ENCODE results near the gene ITPA. TPM values are rescaled to one million over a fixed set of nuclear protein-coding genes. Genes with fewer than 3 reads are reported as not detected.

ITPA gene
- polyA plus RNA-seq, 1 experiment, result 25.2 TPM

- no peak overlapping the region for H3K27ac ChIP-seq (ENCODE audit: low read depth, low read length)
- TF ChIP-seq CTCF (IDR thresholded peaks at IDR 0.05; ENCODE audit: low read depth, low read length), result no peak
- no peak for DNase-seq (ENCODE audit: low read depth, low spot score)
- H3K27me3 ChIP-seq (ENCODE audit: control insufficient read depth, insufficient read depth, low read length), result peaks cover 34% of the 10 kb centered on the region
- H3K4me3 ChIP-seq (ENCODE audit: low read depth, low read length), result no peak overlapping the region
- CTCF ChIA-PET, result interaction anchor here (0.7 to 1.5 kb wide), 3 partner anchors 11 to 118 kb away, joined by 3 to 6 read pairs (median 5); no protein-coding TSS in a partner anchor
- POLR2A ChIA-PET, result interaction anchor here (0.7 kb wide), 1 partner anchor 12 kb away, joined by 10 read pairs; no protein-coding TSS in a partner anchor
- peaks cover 3% of the 10 kb centered on the region; the same call in 1 of the 2 replicates for H3K9me3 ChIP-seq (ENCODE audit: control insufficient read depth, insufficient read depth, low read length)
Observed at GRCh38 chr20:3171391-3172125, 37.7 kb upstream of the ITPA start.

DNA sequence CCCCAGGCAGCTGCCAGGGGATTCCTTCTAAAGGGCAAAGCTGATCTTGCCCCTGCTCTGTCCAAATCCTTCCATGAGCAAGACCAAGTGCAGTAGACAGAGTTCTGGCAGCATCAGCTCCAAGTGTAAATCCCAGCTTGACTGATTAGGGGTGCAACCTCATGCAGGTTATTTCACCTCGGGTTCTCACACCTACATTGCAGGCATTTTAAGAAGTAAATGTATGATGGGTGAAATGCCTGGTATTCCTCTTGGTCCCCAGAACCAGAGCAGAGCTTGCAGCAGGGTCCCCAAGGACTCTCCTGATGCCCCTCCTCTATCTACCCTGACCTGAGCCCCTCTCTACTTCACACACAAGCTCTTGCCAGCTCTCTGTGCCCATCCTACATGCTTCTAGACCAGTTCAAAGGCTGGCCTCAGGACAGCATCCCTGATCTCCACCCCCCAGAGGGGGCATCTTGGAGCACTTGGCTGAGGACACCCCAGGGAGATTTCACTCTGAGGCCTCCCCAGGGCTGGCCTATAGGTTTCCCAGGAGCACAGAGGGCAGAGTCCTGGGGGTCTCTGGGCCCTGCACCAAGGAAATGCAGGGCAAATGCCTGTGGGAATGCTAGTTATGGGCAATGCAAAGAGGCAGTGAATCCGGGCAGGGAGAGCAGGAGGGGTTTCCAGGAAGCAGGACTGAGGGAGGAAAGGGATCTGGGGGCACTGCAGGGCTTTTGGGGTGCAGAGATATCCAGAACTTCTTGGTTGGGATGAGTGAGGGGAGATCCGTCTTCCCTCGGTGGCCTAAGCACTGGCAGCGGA is 37.0 kb upstream of the ITPA start:
- ChIA-PET CTCF (interaction anchor here (0.7 to 1.5 kb wide), 3 partner anchors 12 to 119 kb away, joined by 3 to 6 read pairs (median 5); no protein-coding TSS in a partner anchor), POLR2A (no interaction called here)
- Histone ChIP-seq H3K27me3 (ENCODE audit: control insufficient read depth, insufficient read depth, low read length) (peaks cover 34% of the 10 kb centered on the region), H3K9me3 (ENCODE audit: control insufficient read depth, insufficient read depth, low read length) (peaks cover 3% of the 10 kb centered on the region; the same call in 1 of the 2 replicates), H3K4me3 (ENCODE audit: low read depth, low read length) (peak overlapping the region; percentile 82), H3K27ac (ENCODE audit: low read depth, low read length) (no peak overlapping the region)
- no peak for TF ChIP-seq CTCF (IDR thresholded peaks at IDR 0.05; ENCODE audit: low read depth, low read length)
- DNase-seq (ENCODE audit: low read depth, low spot score), result no peak

DNA sequence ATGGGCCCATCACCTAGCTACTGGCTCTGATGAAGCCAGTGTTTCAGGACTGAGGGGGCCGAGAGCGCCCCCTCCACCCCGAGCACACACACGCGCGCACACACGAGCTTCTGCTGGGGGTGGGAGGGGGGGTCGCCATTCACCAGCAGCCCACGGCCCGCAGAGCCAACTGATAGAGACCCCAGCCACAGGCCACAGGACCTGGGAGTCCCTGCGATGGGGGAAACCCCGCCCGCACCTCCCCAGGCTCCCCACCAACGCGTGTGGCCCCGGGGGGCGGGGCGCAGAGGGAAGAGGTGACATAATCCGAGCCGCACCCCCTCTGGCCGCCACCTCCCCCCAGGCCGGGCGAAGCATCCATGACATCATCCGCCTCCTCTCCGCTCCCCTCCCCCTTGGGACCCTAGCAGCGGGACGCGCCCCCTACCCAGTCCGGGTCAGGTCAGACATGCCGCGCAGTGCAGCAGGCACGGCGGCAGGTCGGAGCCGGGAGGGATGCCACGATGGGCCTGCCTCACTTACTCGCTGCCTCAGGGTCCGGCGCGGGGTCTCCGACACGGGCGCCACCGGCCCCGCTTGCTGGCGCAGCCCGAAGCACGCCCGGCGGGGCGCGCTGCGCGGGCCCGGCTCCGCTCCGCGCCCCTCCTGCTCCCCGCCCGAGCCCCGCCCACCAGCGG is 36.2 kb upstream of the ITPA start, which contains the start of gene LZTS3:
Gene LZTS3, minus strand, starts transcription at position 617 of the 677 bp plus-strand sequence. CDS start 6,386 bp downstream, outside the sequence.
- DNase-seq (ENCODE audit: low read depth, low spot score), result no peak
- peaks cover 30% of the 10 kb centered on the region for H3K27me3 ChIP-seq (ENCODE audit: control insufficient read depth, insufficient read depth, low read length)
- peak within 1 kb of the TSS; percentile 82 for H3K4me3 ChIP-seq (ENCODE audit: low read depth, low read length)
- ChIA-PET CTCF (interaction anchor here (1.5 kb wide), 1 partner anchor 14 kb away, joined by 6 read pairs; no protein-coding TSS in a partner anchor), POLR2A (no interaction called here)
- no peak for TF ChIP-seq CTCF (IDR thresholded peaks at IDR 0.05; ENCODE audit: low read depth, low read length)
- peaks cover 3% of the 10 kb centered on the region; the same call in 1 of the 2 replicates for H3K9me3 ChIP-seq (ENCODE audit: control insufficient read depth, insufficient read depth, low read length)
- peak within 1 kb of the TSS; percentile 11 for H3K27ac ChIP-seq (ENCODE audit: low read depth, low read length)

- ChIA-PET POLR2A (no interaction called here), CTCF (no interaction called here)
- DNase-seq (ENCODE audit: low read depth, low spot score), result peak; percentile 23
- Histone ChIP-seq H3K4me3 (ENCODE audit: low read depth, low read length) (peak overlapping the region; percentile 76), H3K27ac (ENCODE audit: low read depth, low read length) (no peak overlapping the region), H3K27me3 (ENCODE audit: control insufficient read depth, insufficient read depth, low read length) (peaks cover 24% of the 10 kb centered on the region), H3K9me3 (ENCODE audit: control insufficient read depth, insufficient read depth, low read length) (peaks cover 3% of the 10 kb centered on the region; the same call in 1 of the 2 replicates)
- TF ChIP-seq CTCF (IDR thresholded peaks at IDR 0.05; ENCODE audit: low read depth, low read length), result no peak
Observed at GRCh38 chr20:3173610-3174441, 35.5 kb upstream of the ITPA start.

Measured in AG04450 (cell line).